ENCODE results near the gene SLC16A3.
A peak's percentile ranks its signal among the peaks of the same experiment; 100 is the strongest.

The SLC16A3 gene

DNA sequence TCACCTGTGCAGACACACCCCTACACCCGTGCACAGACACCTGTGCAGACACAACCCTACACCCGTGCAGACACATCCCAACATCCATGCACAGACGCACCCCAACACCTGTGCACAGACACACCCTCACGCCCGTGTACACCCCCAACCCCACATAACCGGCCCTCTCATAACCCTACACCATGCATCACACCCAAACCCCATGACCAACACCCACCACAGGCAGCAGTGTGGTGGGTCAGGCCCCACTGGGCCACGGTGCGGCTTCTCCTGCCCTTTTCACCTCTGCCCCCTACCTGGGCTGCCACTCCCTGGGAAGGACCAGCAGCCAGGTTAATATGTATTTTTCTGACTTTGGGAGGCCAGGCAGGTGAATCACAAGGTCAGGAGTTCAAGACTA, 4.2 kb upstream of the SLC16A3 start:
- no peak for DNase-seq

DNA sequence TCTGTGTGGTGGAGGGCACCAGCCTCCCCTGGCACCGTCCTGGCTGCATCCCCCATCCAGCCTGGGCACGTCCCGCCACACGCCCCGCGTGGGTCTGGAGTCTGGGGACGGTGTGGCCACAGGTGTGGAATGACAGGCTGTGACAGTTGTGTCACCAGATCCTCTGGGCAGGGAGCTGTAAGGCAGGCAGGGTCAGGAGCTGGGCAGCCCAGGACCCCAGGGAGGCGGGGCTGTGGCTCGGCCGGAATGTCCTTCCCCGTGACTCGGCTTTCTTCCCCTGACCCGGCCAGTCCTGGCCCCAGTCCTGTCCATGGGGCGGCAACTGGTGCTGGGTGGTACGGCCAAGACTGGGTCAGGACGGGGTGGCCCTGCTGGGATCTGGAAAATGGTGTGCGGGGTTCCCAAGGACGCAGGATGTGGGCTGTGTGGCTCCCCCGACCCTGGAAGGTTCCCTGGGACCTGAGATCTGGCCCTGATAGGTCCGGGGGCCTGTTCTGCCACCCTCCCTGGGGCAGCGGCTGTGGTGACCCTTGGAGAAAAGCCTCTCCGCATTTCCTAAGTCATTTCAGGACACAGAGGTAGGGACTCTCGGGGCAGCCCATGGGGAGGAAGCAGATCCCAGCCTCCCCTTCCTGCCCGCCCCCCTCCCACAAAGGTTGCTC, 3.3 kb upstream of the SLC16A3 start:
- no peak for DNase-seq

DNA sequence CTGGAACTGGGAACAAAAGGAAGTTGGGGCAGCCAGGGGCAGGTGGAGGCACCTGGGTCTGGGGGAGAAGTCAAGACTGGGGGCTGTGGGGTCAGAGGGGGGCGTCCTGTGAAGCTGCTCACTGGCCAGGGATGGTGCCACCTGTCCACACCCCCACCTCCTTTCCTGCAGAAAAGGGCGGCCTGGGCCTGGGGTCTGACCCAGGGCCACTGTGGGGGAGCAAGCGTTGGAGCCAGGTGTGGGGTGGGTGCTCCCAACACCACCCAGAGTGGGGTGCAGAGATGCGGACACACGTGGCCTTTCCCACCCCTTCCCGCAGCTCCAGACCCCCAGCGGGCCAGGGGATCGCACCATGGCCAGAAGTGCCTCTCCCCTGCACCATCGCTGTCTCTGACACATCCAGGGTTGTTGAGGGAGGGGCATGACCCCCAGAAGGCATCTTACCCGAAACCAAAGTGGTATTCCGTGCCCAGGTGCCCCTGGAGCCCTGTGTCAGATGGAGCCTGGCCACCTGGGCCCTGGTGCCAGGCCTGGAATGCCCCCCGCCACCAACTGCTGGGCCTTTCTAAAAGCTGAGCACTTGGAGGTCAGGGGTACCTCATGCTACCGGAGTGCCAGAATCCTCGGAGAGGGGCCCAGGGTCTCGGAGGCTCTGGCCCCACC, 2.6 kb upstream of the SLC16A3 start:
- no peak for DNase-seq

DNA sequence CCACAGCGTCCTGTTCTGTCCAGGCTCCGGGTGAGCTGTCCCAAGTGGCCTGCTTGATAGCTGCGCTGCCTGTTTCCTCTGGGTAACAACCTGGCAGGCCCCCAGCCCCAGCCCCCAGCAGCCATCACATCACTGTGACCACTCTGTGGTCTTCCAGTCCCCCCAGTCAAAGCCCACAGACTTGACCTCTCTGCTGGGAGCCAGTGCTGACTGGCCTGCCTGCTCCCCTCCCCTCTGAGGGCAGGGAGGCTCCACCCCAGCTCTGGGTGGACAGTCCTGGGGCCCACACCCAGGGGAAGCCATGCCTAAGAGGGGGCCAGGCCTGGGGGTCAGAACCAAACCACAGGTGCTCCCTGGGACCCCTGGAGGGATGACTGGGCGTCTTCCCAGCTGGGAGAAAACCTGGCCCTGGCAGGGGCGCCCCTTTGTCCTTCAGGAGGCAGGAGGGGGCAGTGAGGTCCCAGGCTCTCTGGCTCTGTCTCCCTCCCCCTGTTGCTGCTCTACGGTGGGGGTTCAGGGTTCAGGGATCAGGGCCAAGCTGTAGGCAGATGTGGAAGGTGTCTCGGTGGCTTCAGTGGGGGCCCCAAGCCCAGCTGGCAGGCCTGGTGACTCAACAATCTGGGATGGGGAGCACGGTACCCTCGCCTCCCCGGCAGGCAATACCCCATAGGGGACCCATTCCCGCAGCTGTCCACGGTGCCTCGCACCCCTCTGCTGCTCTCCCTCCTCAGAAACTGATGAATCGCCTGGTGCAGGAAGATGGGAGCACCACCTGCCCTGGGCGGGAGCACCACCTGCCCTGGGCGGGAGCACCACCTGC, 1.8 kb upstream of the SLC16A3 start:
- DNase-seq = no peak

DNA sequence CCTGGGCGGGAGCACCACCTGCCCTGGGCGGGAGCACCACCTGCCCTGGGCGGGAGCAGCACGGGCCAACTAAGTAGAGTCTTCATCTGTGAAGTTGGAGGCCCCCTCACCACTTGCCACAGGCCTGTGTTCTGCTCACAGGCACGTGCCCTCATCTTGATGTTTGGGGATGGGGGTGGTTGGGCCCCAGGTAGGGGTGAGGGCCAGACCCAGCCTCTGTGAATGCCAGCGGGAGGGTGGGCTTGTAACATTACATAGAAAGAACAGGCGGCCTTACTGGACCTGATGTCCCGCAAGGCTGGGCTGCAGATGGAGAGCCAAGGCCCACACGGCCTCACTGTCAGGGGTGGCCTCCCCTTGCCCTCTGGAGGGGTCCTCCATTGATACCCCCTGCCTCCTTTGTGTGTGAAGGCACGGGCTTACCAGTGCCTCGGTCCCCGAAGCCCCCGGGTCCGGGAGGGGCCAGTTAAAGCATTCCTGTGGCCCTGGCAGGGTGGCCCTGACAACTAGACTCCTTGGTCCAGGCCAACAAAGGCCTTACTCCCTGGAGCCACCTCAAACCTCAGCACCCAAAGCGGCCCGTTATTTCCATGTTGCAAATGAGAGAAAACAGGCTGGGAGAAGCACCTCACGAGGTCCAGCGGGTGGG, 1.1 kb upstream of the SLC16A3 start:
- DNase-seq = no peak

DNA sequence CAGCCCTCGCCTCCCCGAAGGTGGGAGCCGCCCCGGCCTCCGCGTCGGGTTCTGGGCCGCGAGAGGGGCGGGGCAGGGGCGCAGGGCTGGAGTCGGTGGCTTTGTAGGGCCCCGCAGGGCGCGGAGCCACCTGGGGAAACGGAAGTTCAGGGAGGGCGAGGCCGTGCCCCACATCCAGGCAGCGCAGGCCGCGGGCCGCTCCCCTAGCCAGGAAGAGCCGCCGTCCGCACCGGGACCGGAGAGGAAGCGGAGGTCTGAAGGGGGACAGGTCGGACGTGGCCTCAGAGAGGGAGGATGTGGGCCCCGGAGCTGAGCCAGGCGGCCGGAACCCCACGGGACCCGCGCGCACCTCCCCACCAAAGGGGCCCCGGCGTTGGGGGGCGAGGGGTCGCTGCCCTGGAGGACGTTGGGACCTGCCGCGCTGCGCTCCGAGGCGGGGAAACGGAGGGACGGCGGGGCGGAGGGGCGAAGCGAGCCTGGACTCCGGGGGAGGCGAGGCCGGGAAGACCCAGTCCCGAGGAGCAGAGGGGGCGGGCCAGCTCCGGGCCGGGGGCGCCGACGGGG, 482 bp upstream of the SLC16A3 start:
- DNase-seq = no peak

DNA sequence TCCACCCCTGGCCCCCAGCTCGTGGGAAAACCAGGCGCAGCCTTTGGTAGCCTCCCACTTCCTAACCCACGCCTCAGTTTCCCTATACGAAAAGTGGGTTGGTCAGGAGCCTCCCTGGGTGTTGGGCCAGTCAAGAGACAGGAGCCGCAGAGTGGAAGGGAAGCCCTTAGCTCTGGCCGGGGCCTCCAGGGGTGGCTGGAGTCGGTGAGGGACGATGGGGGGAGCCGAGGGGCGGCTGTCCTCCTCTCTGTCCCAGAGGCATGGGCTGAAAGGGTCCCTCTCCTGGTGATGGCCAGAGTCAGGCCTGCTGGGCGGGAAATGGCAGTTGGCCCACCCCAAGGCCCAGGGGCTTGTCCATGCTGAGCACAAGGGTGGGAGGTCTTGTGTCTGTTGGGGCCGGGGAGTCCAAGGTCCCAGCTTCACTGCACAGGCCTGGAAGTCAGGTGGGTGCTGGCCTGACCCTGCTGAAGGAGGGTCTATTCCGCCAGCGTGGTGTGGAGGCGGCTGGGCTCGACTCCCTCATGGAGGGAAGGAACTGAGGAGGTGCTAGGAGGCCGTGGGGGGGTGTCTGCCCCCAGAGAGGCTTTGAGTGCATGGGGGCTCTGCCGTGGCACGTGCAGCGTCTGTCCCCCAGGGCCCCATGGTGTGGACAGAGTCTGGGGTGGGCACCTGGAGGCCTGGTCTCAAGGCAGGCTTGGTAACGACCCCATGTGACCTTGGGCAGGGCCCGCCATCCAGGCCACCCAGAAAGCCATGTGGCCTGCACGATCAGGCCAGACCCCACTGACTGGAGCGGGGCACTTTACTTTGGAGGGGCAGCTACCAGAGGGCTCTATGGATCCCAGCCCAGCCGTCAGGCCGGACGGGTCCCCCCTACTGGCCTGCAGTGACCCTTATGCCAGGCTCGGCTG, 1.1 kb downstream of the SLC16A3 start:
- DNase-seq = no peak

DNA sequence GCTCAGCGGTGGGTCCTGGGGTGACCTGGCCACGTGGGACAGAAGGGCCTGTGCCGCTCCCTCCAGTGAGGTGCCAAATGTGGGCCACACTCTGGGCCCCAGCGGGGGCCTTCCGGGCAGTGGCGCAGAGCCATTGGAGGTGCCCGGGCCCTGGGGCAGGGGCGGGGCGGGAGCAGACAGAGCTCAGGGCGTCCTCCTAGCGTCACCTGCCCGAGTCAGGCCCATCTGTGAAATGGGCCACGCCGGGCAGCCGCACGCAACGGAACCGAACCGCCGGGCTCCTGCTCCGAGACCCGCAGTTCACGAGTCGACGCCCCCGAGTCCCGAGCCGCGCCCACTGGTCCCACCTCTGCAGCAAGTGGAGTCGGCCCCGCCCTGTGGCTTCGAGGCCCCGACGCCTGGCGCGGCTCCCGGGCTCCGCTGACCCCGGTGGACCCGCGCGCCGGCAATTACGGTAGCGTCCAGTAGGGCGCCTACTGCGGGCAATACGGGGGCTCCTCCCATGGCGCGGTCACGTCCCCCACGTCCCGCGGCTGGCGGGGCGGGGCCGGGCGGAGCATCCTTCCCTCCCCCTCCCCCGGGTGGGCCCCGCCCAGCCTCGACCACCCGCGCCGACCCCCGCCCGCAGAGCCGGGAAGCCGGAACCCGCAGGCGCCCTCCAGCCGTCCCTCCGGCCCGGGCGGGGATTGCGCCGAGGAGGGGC, 1.9 kb downstream of the SLC16A3 start:
- DNase-seq = peak; percentile 87

DNA sequence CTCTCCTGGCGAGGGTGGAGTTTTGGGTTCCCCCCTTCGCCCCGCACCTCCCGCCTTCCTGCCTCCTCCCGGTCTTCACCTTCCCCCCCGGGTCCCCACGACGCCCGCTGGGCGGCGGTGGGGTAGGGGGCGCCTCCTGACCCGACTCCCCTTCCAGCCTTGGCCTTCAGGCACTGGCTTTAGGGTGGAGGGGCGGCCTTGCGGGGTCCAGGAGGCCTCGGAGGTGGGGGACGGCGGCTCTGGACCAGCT, 2.4 kb downstream of the SLC16A3 start:
- DNase-seq = no peak

DNA sequence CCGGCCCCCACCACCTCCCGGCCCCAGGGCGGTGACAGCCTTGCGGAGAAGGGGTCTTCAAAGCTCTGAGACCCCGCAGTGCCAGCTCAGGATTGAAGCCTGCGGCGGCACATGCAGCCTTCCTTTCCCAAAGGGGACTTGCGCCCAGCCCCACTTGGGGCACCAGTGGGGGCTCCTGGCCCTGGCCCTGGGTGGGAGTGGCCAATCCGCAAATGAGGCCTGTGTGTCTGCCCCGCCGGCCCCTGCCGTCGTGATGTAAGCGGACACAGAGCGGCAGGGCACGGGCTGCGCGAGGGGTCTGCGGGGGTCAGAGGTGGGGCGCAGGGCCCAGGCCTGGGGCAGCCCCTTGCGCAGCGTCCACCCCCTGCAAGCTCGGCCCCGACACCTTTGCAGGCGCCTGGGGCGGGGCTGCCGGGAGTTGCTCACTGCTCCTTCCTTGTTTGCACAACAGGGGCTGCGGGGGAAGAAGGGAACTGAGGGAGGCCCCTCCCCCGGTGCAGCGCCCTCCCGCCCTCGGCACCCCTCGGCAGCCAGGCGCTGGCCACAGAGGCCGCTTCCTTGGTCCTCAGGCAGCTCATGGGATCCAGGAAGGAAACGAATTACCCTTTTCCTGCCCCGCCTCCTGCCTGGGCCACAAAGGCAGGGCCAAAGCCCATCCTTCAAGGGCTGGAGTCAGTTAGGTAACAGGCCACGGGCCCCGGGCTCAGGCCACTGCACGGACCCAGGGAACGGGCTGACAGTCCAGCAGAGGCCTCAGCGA, 2.9 kb downstream of the SLC16A3 start:
- DNase-seq = no peak

DNA sequence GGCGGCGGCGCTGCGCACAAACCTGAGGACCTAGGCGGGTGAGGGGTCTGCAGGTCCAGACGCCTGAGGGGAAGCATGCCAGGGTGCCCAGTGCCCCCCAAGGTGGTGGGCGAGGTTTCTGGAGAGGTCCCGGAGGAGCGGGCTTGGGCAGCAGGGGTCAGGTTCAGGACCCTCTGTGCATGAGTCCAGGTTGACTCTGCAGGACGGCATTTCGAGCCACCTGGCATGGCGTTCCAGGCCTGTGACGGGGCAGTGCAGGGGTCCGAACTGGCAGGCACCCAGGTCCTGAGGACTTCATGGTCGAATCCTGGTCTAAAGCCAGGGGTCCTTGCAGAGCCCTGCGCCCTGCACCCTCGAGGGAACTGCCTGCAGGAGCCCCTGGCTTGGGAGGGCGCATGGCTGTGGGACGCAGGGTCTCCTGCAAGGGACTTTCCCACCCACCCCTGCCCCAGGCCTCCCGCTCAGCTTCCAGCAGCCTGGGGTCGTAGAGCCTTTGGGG, 3.5 kb downstream of the SLC16A3 start:
- DNase-seq = no peak

DNA sequence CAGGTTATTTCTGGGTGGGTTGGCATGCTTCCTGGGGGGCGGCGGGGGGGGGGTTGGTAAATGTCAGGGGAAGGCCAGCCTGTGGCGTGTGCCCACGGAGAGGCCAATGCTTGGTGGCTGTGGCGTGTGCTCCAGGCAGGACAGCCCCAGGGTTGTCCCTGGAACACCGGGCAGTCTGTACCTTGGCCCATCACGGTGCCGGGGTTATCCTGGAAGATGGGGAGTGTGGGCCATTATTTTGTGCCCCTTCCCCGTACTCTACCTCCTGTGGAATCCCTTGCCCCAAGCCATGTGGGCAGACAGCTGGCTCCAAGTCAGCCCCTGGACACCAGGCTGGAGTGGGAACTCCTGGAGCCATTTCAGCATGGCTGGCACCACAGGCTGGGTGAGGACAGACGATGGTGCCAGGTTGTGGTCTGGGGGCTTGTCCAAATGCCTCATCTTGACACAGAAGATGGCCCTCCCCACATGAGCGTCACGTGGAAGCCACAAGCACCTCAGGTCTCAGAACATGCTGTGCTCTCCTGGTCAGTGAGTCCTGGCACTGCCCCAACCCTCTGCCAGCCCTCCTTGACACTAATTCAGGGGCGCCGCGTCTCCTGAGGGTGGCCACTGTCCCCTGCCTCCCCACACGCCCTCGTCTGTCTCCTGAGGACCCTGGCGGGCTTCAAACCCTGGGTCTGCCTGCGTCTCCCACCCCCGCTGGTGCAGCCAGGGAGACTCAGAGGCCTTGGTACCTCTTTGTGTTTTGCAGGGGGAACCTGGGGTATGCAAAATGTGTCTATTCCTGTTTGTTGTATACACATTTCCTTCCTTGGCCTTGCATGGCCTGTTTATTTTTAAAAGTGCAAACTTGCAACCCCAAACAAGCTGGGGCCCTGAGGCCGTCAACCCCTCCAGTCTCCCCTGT, 4.3 kb downstream of the SLC16A3 start:
- no peak for DNase-seq

DNA sequence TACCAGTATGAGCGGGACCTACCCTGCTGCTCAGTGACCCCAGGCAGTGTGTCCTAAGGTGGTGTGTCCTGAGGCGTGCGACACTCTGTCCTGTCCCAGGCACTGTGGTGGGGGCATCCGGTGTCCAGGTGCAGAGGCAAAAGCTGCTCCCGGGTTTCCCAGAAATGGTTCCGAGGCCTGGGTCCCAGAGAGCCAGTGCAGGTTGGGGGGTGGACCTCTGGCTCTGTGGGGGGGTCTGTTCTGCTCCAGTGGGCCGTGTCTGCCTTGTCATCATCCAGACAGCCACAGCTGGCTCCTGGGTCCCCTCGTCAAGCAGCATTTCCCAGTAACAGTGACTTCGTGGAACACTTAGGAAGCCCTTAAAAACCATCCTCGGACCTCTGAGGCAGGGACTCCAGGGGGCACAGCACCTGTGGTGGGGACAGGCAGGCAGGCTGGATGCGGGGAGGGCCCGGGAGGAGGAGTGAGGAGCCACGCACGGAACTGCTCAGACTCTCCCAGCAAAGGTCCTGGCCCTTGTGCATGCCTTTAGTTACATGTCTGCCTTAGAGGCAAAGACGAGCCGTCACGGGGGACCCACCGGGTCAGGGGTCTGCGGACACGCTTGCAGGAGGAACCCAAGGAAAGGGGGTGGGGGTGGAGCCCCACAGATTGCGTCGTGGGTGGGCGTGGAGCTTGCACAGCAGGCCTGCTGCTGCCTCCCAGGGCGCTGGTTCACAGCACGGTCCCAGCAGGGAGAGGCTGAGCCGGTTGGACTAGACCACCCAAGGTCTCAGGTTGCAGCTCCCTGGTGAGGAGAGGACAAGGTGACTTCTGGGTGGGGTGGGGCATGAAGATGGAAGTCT, 5.6 kb downstream of the SLC16A3 start:
- DNase-seq = no peak

DNA sequence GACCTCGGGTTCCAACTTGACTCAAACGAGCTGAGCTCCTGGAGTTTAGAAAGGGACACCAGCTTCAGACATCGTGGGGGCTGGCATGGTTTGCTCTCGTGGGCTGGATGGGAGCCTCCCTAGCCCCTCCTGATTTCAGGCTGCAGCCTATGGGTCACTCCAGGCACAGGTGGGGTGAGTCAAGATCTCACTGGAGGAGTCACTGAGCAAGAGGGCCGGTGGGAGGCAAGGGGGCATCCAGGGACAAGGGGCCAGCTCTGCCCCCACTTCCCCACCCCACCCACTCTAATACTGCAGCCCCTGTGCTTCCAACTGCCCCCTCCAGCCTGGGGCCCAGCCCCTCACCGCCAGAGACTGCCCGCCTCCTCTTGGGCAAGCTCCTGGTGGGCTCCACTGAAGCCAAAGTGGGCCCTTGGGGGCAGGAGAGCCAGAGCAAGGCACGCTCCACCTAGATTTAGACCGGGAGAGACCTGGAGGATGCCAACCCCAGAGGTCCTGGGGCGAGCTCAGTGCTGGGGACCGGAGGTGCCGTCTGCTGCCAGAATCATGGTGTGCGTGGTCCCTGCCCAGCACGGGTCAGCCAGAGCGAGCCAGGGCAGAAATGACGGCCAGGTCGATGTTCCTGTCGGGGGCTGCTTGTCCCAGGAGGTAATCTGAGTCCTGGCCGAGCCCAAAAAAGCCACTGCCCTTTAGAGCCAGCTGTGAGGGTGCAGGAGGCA, 6.4 kb downstream of the SLC16A3 start:
- no peak for DNase-seq

DNA sequence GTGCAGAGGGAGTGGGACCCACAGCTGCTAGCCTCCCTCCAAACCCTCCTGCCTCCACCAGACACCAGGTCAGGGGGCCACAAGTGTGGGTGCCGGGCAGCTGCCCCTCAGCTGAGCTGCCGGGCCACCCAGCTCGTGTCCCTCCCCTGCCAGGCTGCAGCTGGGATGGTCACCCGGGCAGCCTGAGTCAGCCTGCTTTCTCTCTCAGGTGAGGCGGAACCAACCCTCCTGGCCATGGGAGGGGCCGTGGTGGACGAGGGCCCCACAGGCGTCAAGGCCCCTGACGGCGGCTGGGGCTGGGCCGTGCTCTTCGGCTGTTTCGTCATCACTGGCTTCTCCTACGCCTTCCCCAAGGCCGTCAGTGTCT, 6.9 kb downstream of the SLC16A3 start:
- no peak for DNase-seq

DNA sequence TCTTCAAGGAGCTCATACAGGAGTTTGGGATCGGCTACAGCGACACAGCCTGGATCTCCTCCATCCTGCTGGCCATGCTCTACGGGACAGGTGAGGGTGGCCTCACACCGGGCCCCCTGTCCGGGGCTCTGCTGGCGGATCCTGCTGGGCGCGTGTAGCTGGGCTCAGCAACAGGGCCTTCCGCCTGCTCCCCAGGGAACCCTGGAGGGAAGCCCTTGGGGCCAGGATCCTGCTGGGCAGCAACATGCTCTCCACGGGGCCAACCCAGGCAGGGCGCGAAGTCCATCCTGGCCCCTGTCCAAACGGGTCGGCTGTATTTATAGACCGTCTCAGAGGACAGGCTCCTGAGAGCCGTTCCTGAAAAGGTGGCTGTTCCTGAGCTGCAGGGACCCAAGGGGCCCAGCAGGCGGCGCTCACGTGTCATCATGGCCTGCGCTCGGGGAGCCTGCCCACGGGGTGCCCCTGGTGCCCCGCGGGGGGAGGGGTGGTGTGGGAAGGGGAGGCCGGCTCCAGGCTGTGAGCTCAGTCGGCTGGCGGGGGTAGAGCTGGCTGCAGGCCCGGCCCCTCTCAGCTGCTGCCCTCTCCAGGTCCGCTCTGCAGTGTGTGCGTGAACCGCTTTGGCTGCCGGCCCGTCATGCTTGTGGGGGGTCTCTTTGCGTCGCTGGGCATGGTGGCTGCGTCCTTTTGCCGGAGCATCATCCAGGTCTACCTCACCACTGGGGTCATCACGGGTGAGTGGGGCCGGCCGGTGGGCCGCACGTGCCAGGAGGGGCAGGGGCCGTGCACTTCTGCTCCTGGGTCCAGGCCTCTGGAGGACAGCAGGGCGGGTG, 7.5 kb downstream of the SLC16A3 start:
- peak; percentile 86 for DNase-seq

DNA sequence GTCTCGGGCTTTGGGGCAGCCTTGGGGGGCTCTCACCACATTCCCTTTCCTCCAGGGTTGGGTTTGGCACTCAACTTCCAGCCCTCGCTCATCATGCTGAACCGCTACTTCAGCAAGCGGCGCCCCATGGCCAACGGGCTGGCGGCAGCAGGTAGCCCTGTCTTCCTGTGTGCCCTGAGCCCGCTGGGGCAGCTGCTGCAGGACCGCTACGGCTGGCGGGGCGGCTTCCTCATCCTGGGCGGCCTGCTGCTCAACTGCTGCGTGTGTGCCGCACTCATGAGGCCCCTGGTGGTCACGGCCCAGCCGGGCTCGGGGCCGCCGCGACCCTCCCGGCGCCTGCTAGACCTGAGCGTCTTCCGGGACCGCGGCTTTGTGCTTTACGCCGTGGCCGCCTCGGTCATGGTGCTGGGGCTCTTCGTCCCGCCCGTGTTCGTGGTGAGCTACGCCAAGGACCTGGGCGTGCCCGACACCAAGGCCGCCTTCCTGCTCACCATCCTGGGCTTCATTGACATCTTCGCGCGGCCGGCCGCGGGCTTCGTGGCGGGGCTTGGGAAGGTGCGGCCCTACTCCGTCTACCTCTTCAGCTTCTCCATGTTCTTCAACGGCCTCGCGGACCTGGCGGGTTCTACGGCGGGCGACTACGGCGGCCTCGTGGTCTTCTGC, 8.4 kb downstream of the SLC16A3 start:
- no peak for DNase-seq
